GM12878 (cell line): ENCODE data around the gene SHISAL2B.

Source experiments
- CHD4 ChIP-seq: fragments of 200-600 bp; sonication (generic); IDR thresholded peaks from 2 replicates; pipeline ENCODE4 v1.6.1; 2016; ENCODE audit warnings: mild to moderate bottlenecking
- CTCF ChIP-seq, 3 experiments: IDR thresholded peaks in 2 of 3; conservative IDR thresholded peaks in 1 of 3; 2 replicates each; pipeline ENCODE4 v1.5.1; 2011; ENCODE audit warnings: low read depth in 3 of 3, low read length in 3 of 3, mild to moderate bottlenecking in 3 of 3, control low read depth in 2 of 3, moderate library complexity in 2 of 3, inconsistent platforms in 1 of 3, mixed read lengths in 1 of 3; ENCODE audit not compliant: control insufficient read depth in 2 of 3, insufficient read depth in 1 of 3; ENCODE audit errors: extremely low read depth in 1 of 3
- POLR2A ChIP-seq: IDR thresholded peaks from 2 replicates; pipeline ENCODE4 v1.6.1; 2011; ENCODE audit warnings: low read depth, mild to moderate bottlenecking, low read length
- POLR2AphosphoS5 ChIP-seq: IDR thresholded peaks from 2 replicates; pipeline ENCODE4 v1.6.1; 2011; ENCODE audit warnings: mild to moderate bottlenecking, low read length, inconsistent platforms
- SUZ12 ChIP-seq: fragments of 200-600 bp; sonication (generic); IDR thresholded peaks from one replicate; pipeline ENCODE4 v1.6.1; 2018; ENCODE audit warnings: antibody characterized with exemption, mild to moderate bottlenecking; ENCODE audit not compliant: unreplicated experiment
- TAF1 ChIP-seq: IDR thresholded peaks from 2 replicates; pipeline ENCODE4 v1.6.1; 2011; ENCODE audit warnings: mild to moderate bottlenecking, low read depth, low read length, borderline replicate concordance
- TCF12 ChIP-seq: IDR thresholded peaks from 2 replicates; pipeline ENCODE4 v1.6.1; 2011; ENCODE audit warnings: low read depth, mild to moderate bottlenecking, low read length
- TCF7 ChIP-seq: IDR thresholded peaks from 2 replicates; pipeline ENCODE4 v1.6.1; 2014; ENCODE audit warnings: antibody characterized with exemption, borderline replicate concordance
- ZBTB4 ChIP-seq: fragments of 450-650 bp; formaldehyde crosslinking; IDR thresholded peaks from 2 replicates; pipeline ENCODE4 v1.4.0; 2022; ENCODE audit warnings: mild to moderate bottlenecking, moderate library complexity
- ZNF24 ChIP-seq: fragments of 450-650 bp; IDR thresholded peaks from 2 replicates; pipeline ENCODE4 v1.6.1; 2017; ENCODE audit warnings: antibody characterized with exemption, mild to moderate bottlenecking

GRCh38 chr5:64742411-64742810 is 52.1 kb downstream of the SHISAL2B start:
- TF ChIP-seq ZBTB4 (CRISPR knock-in tag) = no peak
- TF ChIP-seq TCF12 = no peak
- TF ChIP-seq CHD4 = no peak
- no peak for TF ChIP-seq POLR2AphosphoS5
- no peak for TF ChIP-seq CTCF (IDR thresholded peaks at IDR 0.05 in 2 of 3, conservative IDR thresholded peaks at IDR 0.05 in 1 of 3; ENCODE audit: control insufficient read depth in 2 of 3, extremely low read depth in 1 of 3, insufficient read depth in 1 of 3, low read depth in 3 of 3, low read length in 3 of 3)
- TF ChIP-seq ZNF24 = no peak
- no peak for TF ChIP-seq POLR2A
- TF ChIP-seq TCF7 = no peak
- no peak for TF ChIP-seq SUZ12
- no peak for TF ChIP-seq TAF1
